Muscle of arm (tissue), 12 donors: Measurements from ENCODE around the gene CCR9. TPM values are rescaled to one million over a fixed set of nuclear protein-coding genes. Genes with fewer than 3 reads are reported as not detected.

ENCODE experiments used
- polyA plus RNA-seq, 12 donors: library from polyadenylated mRNA; unstranded; fragments of 120-200 nt; gene quantifications; one replicate each; pipeline ENCODE4 v1.2.1, GENCODE V29; 2013; ENCODE audit not compliant: insufficient read length in 12 of 12

The CCR9 gene
- polyA plus RNA-seq, 12 donors: 0.07 TPM; not detected in 11

Other genes with a start within 250 kb of the CCR9 start
- gene SACM1L, start 197.1 kb upstream of the CCR9 start, polyA plus RNA-seq: 10 to 100 TPM in 11 of 12 donors, not detected in 1; 21.4 to 41.1 (median 30.9) TPM
- gene SLC6A20, start 90.0 kb upstream of the CCR9 start, polyA plus RNA-seq: 1 to 10 TPM in 1 of 12 donors, under 1 TPM in 10, not detected in 1; 0.04 to 3.4 (median 0.12) TPM
- gene LZTFL1, start 44.4 kb upstream of the CCR9 start, polyA plus RNA-seq: 10 to 100 TPM in 11 of 12 donors, not detected in 1; 12.5 to 38.8 (median 18.0) TPM
- gene CXCR6, start 56.9 kb downstream of the CCR9 start, polyA plus RNA-seq: under 1 TPM in 10 of 12 donors, not detected in 2; 0.12 to 0.85 (median 0.41) TPM
- gene FYCO1, start 109.3 kb downstream of the CCR9 start, polyA plus RNA-seq: 10 to 100 TPM in 11 of 12 donors, not detected in 1; 20.9 to 44.6 (median 29.6) TPM
- 1 to 10 TPM in 2 of 12 donors, under 1 TPM in 8, not detected in 2; 0.09 to 2.7 (median 0.23) TPM for gene XCR1, start 140.9 kb downstream of the CCR9 start, polyA plus RNA-seq